Measurements from ENCODE around the gene NCR2. TPM values are rescaled to one million over a fixed set of nuclear protein-coding genes. Genes with fewer than 3 reads are reported as not detected.

The NCR2 gene
- total and polyA plus RNA-seq, 9 of the 15 experiments (the other 6 are each of a cell fraction or from before 2014, with no cell fraction given), result not detected

- no peak for TF ChIP-seq RERE (CRISPR knock-in tag; IDR thresholded peaks at IDR 0.05; ENCODE audit: borderline replicate concordance)
- peak; percentile 36; the same call in 1 of the 2 replicates for TF ChIP-seq GATA2 (CRISPR knock-in tag; IDR thresholded peaks at IDR 0.05)
- TF ChIP-seq ZNF644 (tag; IDR thresholded peaks at IDR 0.05; ENCODE audit: low read depth), result peak; percentile 27; the same call in 1 of the 2 replicates
- no peak for TF ChIP-seq CBX2 (IDR thresholded peaks at IDR 0.05; ENCODE audit: insufficient read depth, low read length, poor library complexity, severe bottlenecking)
- no peak for TF ChIP-seq TRIM28 (IDR thresholded peaks at IDR 0.05)
- TF ChIP-seq ZNF217 (CRISPR knock-in tag; IDR thresholded peaks at IDR 0.05), result no peak
- TF ChIP-seq SNIP1 (IDR thresholded peaks at IDR 0.05; ENCODE audit: low read depth), result no peak
- no peak for TF ChIP-seq PBX2 (CRISPR knock-in tag; IDR thresholded peaks at IDR 0.05; ENCODE audit: low read depth)
- peak; percentile 79 for TF ChIP-seq PBX2 (tag; conservative IDR thresholded peaks at IDR 0.05; ENCODE audit: low read depth)
- peak; percentile 31; the same call in 1 of the 2 replicates for TF ChIP-seq ERF (CRISPR knock-in tag; IDR thresholded peaks at IDR 0.05)
- no peak for TF ChIP-seq SIN3B (IDR thresholded peaks at IDR 0.05; ENCODE audit: low read depth)
- 0 out of 2 replicates have a peak, but pooled peaks have one; percentile 44 for TF ChIP-seq PREB (CRISPR knock-in tag; IDR thresholded peaks at IDR 0.05)
- TF ChIP-seq IRF1 (CRISPR knock-in tag; IDR thresholded peaks at IDR 0.05; ENCODE audit: borderline replicate concordance), result no peak
- TF ChIP-seq SFPQ (IDR thresholded peaks at IDR 0.05; ENCODE audit: low read depth, low read length), result no peak
- peak; percentile 65 for TF ChIP-seq NEUROD1 (IDR thresholded peaks at IDR 0.05; ENCODE audit: borderline replicate concordance, low read depth, low read length, partially characterized antibody)
Observed at GRCh38 chr6:41325446-41326066, 9.9 kb upstream of the NCR2 start (continued).
